Kidney (tissue), 14 donors: ENCODE data around the gene MCM3AP. TPM values are rescaled to one million over a fixed set of nuclear protein-coding genes. Genes with fewer than 3 reads are reported as not detected.
"Not testable (repeated sequence)": the region's sequence is repeated elsewhere in the genome, so short reads cannot be mapped to it uniquely, and the experiment has no call there.

Source experiments
- DNase-seq, 5 donors: peaks; one replicate each; pipeline ENCODE4 v3.0.0-alpha.2; 2013 to 2020
- FAIRE-seq: peaks from 2 replicates; lab custom pipeline; 2012; peaks lifted over from hg19 to GRCh38; lab: Jason Lieb, UNC
- H3K27ac ChIP-seq, 2 donors: one replicate each; pipeline ENCODE4 v1.7.0; 2013; ENCODE audit warnings: low read depth in 2 of 2, low read length in 2 of 2, inconsistent platforms in 1 of 2
- H3K27me3 ChIP-seq: one replicate; pipeline ENCODE4 v1.7.1; 2013; ENCODE audit warnings: low read length, inconsistent platforms; ENCODE audit not compliant: control insufficient read depth, insufficient read depth
- H3K36me3 ChIP-seq, 3 donors: one replicate each; pipeline versions ENCODE4 v1.7.0 to v1.7.1; 2013; ENCODE audit warnings: low read length in 3 of 3, control low read depth in 1 of 3, inconsistent platforms in 1 of 3; ENCODE audit not compliant: insufficient read depth in 3 of 3, control insufficient read depth in 2 of 3
- H3K4me1 ChIP-seq, 3 donors: one replicate each; pipeline versions ENCODE4 v1.7.0 to v1.7.1; 2013; ENCODE audit warnings: low read length in 3 of 3, inconsistent platforms in 1 of 3, low read depth in 1 of 3; ENCODE audit not compliant: control insufficient read depth in 2 of 3, insufficient read depth in 2 of 3
- H3K4me3 ChIP-seq, 3 donors: one replicate each; pipeline versions ENCODE4 v1.7.0 to v1.8.1; 2013; ENCODE audit warnings: low read length in 3 of 3, control low read depth in 1 of 3, inconsistent platforms in 1 of 3
- H3K9ac ChIP-seq, 3 donors: one replicate each; pipeline versions ENCODE4 v1.7.0 to v1.7.1; 2013; ENCODE audit warnings: low read length in 3 of 3, control low read depth in 1 of 3, inconsistent platforms in 1 of 3
- H3K9me3 ChIP-seq, 3 donors: one replicate each; pipeline versions ENCODE4 v1.7.0 to v1.7.1; 2013; ENCODE audit warnings: low read length in 3 of 3, control low read depth in 1 of 3, inconsistent platforms in 1 of 3; ENCODE audit not compliant: control insufficient read depth in 2 of 3, insufficient read depth in 1 of 3
- CTCF ChIP-seq: IDR thresholded peaks from 3 replicates; pipeline ENCODE4 v1.5.1; 2012; ENCODE audit warnings: mild to moderate bottlenecking, moderate library complexity, borderline replicate concordance; ENCODE audit not compliant: insufficient read depth; ENCODE audit errors: extremely low read depth
- intact Hi-C: fragments of 100-400 bp; cut with DNase I; formaldehyde crosslinking; loops from one replicate; pipeline ENCODE4 v1.11.1; 2022
- polyA plus RNA-seq: library from polyadenylated mRNA; stranded (reverse); fragments of 350-450 nt; fragmentation: Illumina TruSeq; extraction: RNeasy Lipid Tissue Mini Kit (QIAGEN cat#74804); gene quantifications from one replicate; pipeline ENCODE4 v1.2.3, GENCODE V29; 2014; ENCODE audit warnings: low read depth, low replicate concordance; ENCODE audit not compliant: insufficient read depth
- total RNA-seq: library from RNA; stranded (reverse); fragmentation: NEBNext Ultra II Directional; extraction: Animal tissue kit (Norgen Biotek cat#: 25700); gene quantifications from one replicate; pipeline ENCODE4 v1.2.1, GENCODE V29; 2021
- donor health status: control.
- donor health status: control.
- donor health status: control.
- donor health status: control.
- donor health status: control.
- donor health status: DM: yes; HTN: yes; CAD: no.
- donor health status: Normal renal cell carcinoma (clear cell type).

Gene MCM3AP
- total and polyA plus RNA-seq, 2 donors from 2014 or later: 29.0 to 101 TPM

GRCh38 chr21:46311568-46311967 is 26.2 kb upstream of the MCM3AP start:
- Histone ChIP-seq H3K27ac (no peak overlapping the region), H3K9ac (no peak overlapping the region), H3K27me3 (no peaks in the 10 kb centered on the region), H3K9me3 (no peaks in the 10 kb centered on the region), H3K4me1 (no peaks in the 10 kb centered on the region), H3K4me3 (no peak overlapping the region), H3K36me3 (no peaks in the 10 kb centered on the region)
- no peak for DNase-seq
- no peak for TF ChIP-seq CTCF
- no peak for FAIRE-seq
- intact Hi-C loops: no loop called here

DNA sequence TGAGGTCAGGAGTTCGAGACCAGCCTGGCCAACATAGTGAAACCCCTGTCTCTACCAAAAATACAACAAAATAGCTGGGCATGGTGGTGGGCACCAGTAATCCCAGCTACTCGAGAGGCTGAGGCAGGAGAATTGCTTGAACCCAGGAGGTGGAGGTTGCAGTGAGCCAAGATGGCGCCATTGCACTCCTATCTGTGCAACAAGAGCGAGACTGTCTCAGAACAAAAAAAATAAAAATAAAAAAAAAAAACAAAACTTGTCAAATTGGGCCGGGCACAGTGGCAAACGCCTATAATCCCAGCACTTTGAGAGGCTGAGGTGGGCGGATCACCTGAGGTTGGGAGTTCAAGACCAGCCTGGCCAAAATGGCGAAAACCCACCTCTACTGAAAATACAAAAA is 24.8 kb upstream of the MCM3AP start:
- not testable (repeated sequence) for FAIRE-seq, H3K27me3 ChIP-seq

GRCh38 chr21:46308431-46308830 is 23.0 kb upstream of the MCM3AP start:
- no peak overlapping the region for H3K9ac ChIP-seq
- no peaks in the 10 kb centered on the region for H3K9me3 ChIP-seq
- H3K27me3 ChIP-seq: no peaks in the 10 kb centered on the region
- H3K4me1 ChIP-seq: no peaks in the 10 kb centered on the region
- intact Hi-C loops: no loop called here
- H3K27ac ChIP-seq: no peak overlapping the region
- DNase-seq (no peak), FAIRE-seq (no peak)
- no peaks in the 10 kb centered on the region for H3K36me3 ChIP-seq
- H3K4me3 ChIP-seq: no peak overlapping the region
- TF ChIP-seq CTCF: no peak

More for the DNA sequence above, 24.8 kb upstream of the MCM3AP start:
- H3K4me1 ChIP-seq, H3K4me3 ChIP-seq, H3K27ac ChIP-seq, DNase-seq, H3K9me3 ChIP-seq, H3K36me3 ChIP-seq, intact Hi-C loops, H3K9ac ChIP-seq: not testable (repeated sequence)

DNA sequence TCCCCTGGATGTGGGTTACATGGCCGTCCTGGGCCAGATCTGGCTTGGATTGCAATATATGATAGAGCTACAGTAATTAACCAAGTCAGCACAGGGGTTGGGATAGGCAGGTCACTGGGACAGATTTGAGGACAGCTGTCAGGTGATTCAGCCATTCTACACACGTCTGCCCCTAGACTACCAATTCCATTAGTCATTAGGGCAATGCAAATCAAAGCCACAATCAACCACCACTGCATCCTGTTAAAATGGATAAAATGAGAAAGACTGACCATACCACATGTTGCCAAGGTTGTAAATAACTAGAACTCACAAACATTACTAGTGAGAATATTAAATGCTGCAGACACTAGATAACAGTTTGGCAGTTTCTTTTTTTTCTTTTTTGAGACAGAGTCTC is 22.2 kb upstream of the MCM3AP start:
- no peak for DNase-seq
- H3K9me3 ChIP-seq: no peaks in the 10 kb centered on the region
- no peak for TF ChIP-seq CTCF
- H3K4me3 ChIP-seq: no peak overlapping the region
- H3K4me1 ChIP-seq: no peaks in the 10 kb centered on the region
- no peak overlapping the region for H3K9ac ChIP-seq
- H3K27ac ChIP-seq: no peak overlapping the region
- intact Hi-C loops: no loop called here
- no peak for FAIRE-seq
- H3K27me3 ChIP-seq: no peaks in the 10 kb centered on the region
- no peaks in the 10 kb centered on the region for H3K36me3 ChIP-seq
